ENCODE measurements around the gene OSBPL8. TPM values are rescaled to one million over a fixed set of nuclear protein-coding genes. Genes with fewer than 3 reads are reported as not detected.

The OSBPL8 gene
- total and polyA plus RNA-seq, 10 of the 15 experiments (the other 5 are each of a cell fraction or from before 2014, with no cell fraction given), result 10.4 to 58.0 (median 32.0) TPM

GRCh38 chr12:76422543-76423438, 136.8 kb downstream of the OSBPL8 start:
- Histone ChIP-seq H3K27me3 (replicated peaks in 1 of 2; ENCODE audit: control insufficient read depth in 2 of 2, insufficient read depth in 2 of 2, low read length in 1 of 2) (no peaks in the 10 kb centered on the region), H3K9ac (ENCODE audit: control insufficient read depth, insufficient read depth, low read length) (no peak overlapping the region), H3K4me1 (ENCODE audit: control insufficient read depth, insufficient read depth, low read length) (no peaks in the 10 kb centered on the region), H3K79me2 (ENCODE audit: control insufficient read depth, insufficient read depth, low read length) (no peaks in the 10 kb centered on the region), H3K27ac (ENCODE audit: control insufficient read depth, insufficient read depth) (no peak overlapping the region), H2AFZ (ENCODE audit: control insufficient read depth, low read depth, low read length) (no peak overlapping the region), H3K36me3 (ENCODE audit: control insufficient read depth in 2 of 2, insufficient read depth in 2 of 2, low read length in 1 of 2) (no peaks in the 10 kb centered on the region), H3K4me2 (ENCODE audit: control insufficient read depth, insufficient read depth) (no peak overlapping the region), H3K4me3 (no peak overlapping the region), H3K9me3 (replicated peaks; ENCODE audit: control insufficient read depth, insufficient read depth, low read length) (peaks cover 3% of the 10 kb centered on the region; the same call in 2 of the 3 replicates), H4K20me1 (ENCODE audit: control insufficient read depth, insufficient read depth) (no peaks in the 10 kb centered on the region)
- SMC1A ChIA-PET (ENCODE audit: uncharacterized antibody, unreplicated experiment), result interaction anchor here (0.6 to 1.4 kb wide), 3 partner anchors 8 to 88 kb away, joined by 3 to 4 read pairs (median 4); no protein-coding TSS in a partner anchor
- 94% methylated on average over 9 of the region's 9 CpGs for WGBS (ENCODE audit: insufficient coverage, insufficient replicate concordance, low lambda C conversion rate, missing lambda C conversion rate)
- no peak for TF ChIP-seq MTA2 (IDR thresholded peaks at IDR 0.05; ENCODE audit: low read depth)
- TF ChIP-seq NFXL1 (IDR thresholded peaks at IDR 0.05; ENCODE audit: borderline replicate concordance), result no peak
- TF ChIP-seq, protein P1, sequence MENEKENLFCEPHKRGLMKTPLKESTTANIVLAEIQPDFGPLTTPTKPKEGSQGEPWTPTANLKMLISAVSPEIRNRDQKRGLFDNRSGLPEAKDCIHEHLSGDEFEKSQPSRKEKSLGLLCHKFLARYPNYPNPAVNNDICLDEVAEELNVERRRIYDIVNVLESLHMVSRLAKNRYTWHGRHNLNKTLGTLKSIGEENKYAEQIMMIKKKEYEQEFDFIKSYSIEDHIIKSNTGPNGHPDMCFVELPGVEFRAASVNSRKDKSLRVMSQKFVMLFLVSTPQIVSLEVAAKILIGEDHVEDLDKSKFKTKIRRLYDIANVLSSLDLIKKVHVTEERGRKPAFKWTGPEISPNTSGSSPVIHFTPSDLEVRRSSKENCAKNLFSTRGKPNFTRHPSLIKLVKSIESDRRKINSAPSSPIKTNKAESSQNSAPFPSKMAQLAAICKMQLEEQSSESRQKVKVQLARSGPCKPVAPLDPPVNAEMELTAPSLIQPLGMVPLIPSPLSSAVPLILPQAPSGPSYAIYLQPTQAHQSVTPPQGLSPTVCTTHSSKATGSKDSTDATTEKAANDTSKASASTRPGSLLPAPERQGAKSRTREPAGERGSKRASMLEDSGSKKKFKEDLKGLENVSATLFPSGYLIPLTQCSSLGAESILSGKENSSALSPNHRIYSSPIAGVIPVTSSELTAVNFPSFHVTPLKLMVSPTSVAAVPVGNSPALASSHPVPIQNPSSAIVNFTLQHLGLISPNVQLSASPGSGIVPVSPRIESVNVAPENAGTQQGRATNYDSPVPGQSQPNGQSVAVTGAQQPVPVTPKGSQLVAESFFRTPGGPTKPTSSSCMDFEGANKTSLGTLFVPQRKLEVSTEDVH (IDR thresholded peaks at IDR 0.05; ENCODE audit: low read depth, partially characterized antibody), result no peak
- TF ChIP-seq GATAD2B (conservative IDR thresholded peaks at IDR 0.05; ENCODE audit: low read depth), result no peak
- no peak for TF ChIP-seq STAT3 (IDR thresholded peaks at IDR 0.05; ENCODE audit: low read depth, low read length)
- TF ChIP-seq CEBPZ (IDR thresholded peaks at IDR 0.05; ENCODE audit: low read depth, low read length), result no peak
- TF ChIP-seq HCFC1 (IDR thresholded peaks at IDR 0.05; ENCODE audit: low read length), result no peak
- TF ChIP-seq POLR2AphosphoS2 (IDR thresholded peaks at IDR 0.05; ENCODE audit: low read depth, low read length), result no peak
- no peak for TF ChIP-seq CBX3 (IDR thresholded peaks at IDR 0.05; ENCODE audit: borderline replicate concordance, low read depth)
- DNase-seq (ENCODE audit: low read depth, low spot score) (no peak), ATAC-seq (no peak), FAIRE-seq (no peak)
- RAD21 ChIA-PET (ENCODE audit: unreplicated experiment), result interaction anchor here (0.9 to 1.1 kb wide), 2 partner anchors 10 to 199 kb away, joined by 3 read pairs; no protein-coding TSS in a partner anchor
- intact Hi-C loops (cut with micrococcal nuclease; ENCODE audit: unreplicated experiment) (no loop called here), in situ Hi-C loops (cut with MboI) (no loop called here)
- no TSS peak for BruUV-seq (replicated peaks)
- POLR2A ChIA-PET, result interaction anchor here (0.6 kb wide), 1 partner anchor 289 kb away, joined by 3 read pairs; no protein-coding TSS in a partner anchor
- CTCF ChIA-PET, result interaction anchor here (0.6 to 1.2 kb wide), 4 partner anchors 14 to 588 kb away, joined by 3 to 5 read pairs (median 3); no protein-coding TSS in a partner anchor

All from GM12878 (cell line).